Occipital lobe (tissue), 2 donors: Measurements from ENCODE around the gene MVB12B. TPM values are rescaled to one million over a fixed set of nuclear protein-coding genes. Genes with fewer than 3 reads are reported as not detected.
A peak's percentile ranks its signal among the peaks of the same experiment; 100 is the strongest.
"Not testable (repeated sequence)": the region's sequence is repeated elsewhere in the genome, so short reads cannot be mapped to it uniquely, and the experiment has no call there.

Experiments
- DNase-seq: peaks from one replicate; lab custom pipeline; 2025; lab: John Stamatoyannopoulos, UW
- total RNA-seq: library from RNA; depleted of rRNA; stranded (reverse); fragments of >200 nt; gene quantifications from one replicate; pipeline ENCODE4 v1.2.3, GENCODE V29; 2014

Gene MVB12B
- 28.7 TPM for total RNA-seq

DNA sequence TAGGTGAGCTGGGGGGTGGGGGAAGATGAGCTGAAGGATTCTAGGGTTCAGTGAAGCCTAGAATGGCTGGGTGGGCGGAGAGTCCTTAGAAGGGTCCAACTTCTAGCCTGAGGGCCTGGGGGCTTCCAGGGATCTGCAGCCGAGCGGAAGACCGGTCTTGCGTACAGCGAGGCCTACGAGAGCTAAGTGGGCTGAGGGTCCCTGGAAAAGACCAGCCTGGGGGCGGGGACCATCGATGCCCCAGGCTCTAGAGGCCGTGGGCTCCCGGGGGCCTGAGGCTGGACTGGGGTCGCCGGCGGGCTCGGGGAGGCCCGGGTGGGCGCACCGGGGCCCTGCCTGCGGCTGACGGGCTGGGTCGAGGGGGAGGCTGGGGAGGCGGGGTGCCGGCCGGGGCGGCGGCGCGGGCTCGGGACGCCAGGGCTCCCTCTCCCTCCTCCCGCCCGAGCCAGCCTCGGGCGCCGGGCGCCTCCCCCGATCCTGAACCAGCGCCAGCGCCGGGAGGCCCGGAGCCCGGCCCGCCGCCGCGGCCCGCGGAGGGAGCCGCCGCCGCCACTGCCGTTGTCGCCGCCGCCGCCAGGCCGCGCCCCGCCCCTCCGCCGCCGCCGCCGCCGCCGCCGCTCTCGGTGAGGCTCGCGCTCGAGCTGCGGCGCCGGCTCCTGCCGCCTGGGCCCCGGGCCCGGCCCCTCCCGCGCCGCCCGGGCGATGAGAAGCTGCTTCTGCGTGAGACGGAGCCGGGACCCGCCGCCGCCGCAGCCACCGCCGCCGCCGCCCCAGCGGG, at the start of gene MVB12B:
MVB12B (plus strand) TSS at position 602 of the 778 bp plus-strand sequence; CDS start at position 703, 101 bp downstream.
- no peak for DNase-seq

DNA sequence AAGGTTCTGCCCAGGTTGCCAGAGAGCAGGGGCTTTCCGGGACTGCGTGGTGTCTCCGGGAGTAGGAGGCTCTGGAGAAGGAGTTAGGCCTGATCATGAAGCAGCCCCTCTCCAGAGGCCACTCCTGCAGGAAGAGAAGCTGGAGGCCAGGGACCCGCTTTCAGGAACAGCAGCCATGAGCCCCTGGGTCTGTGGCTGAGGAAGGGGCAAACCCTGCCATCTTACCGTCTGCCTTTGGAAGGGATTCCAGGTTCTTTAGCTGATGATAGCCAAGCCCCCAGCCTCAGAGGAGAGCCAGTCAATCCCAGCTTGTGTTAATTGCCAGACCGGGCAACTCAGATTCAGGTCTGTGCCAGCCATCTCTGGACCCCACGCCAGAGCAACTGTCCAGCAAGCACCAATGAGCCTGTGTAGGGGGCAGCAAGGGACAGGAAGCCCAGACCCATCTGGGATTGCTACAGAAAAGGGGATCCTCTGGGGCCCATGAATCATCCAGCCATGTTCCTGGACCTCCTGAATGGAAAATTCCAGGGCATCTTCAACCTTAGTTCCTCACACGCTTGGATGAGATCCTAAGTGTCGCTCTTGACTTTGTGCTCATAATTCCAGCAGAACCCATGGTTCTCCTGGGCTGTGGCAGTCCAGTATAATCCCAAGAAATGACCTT, 42.7 kb upstream of the MVB12B start:
- no peak for DNase-seq

- not testable (repeated sequence) for DNase-seq
Measured at GRCh38 chr9:126285652-126286051, 41.0 kb upstream of the MVB12B start.

DNA sequence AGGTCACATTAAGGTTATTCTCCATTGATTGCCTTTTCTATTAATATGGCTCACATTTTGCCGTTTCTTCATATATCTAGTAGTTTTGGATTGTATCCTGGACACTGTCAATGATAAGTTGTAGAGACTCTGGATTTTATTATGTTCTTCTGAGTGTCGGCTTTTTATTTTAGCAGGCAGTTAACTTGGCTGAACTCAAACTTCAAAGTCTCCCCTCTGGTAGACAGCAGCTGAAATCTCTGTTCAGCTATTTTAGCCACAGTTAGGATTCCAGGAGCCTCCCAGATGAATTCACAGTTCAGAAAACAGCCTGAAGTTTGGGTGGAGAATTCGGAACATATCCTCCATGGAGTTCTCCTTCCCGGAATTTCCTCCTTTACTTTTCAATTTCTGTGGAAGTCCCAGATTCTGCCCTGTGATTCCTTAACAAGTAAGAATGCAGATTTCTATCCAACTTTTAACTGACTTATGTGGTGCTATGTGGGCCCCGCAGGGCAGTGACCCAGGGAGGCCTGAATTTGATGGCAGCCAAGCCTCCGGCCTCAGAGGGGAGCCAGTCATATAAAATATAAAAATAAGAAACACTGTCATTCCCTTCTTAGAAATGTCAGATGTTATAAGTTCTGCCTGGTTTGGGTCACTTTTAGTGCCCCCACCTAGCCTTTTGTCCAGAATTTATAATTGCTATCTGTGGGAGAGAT, 39.3 kb upstream of the MVB12B start:
- no peak for DNase-seq

GRCh38 chr9:126290871-126291270, 35.8 kb upstream of the MVB12B start:
- DNase-seq, result no peak

- DNase-seq, result no peak
Measured at GRCh38 chr9:126291925-126292324, 34.7 kb upstream of the MVB12B start.

DNA sequence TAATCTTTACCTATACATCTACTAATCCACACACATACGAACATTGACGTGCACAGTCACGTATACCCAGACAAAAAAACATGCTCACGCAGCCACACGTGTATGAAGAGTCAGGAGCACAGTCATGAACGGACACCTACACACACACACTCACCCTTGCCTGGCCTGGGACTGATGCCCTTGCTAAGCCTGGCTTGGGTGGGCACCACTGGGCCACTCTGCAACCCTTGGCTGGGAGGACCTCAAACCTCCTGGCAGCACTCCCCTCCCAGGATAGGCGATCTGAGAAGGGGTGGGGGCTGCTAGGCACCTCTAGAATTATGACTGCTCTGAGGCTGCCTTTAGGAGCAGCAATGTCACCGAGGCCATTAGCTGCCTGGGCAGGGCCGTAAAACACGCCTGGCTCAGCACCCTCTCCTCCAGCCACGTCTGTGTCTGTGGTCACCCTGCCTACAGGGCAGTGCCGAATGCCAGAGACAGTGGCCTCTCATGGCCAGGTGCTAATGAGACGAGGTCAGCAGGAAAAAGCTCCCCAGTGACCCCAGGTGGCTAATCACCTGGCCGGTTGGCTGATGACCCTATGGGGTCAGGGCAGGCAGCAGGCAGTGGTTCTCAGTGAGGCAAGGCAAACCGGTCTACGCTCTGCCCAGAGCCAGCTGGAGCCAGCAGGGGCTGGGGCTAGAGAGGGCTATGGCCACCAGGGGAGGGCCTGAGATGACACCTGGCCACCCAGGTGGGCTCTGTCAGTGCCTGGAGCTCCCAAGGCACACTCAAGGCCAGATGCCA, 33.7 kb upstream of the MVB12B start:
- DNase-seq, result no peak

GRCh38 chr9:126293522-126293889, 33.1 kb upstream of the MVB12B start:
- no peak for DNase-seq

DNA sequence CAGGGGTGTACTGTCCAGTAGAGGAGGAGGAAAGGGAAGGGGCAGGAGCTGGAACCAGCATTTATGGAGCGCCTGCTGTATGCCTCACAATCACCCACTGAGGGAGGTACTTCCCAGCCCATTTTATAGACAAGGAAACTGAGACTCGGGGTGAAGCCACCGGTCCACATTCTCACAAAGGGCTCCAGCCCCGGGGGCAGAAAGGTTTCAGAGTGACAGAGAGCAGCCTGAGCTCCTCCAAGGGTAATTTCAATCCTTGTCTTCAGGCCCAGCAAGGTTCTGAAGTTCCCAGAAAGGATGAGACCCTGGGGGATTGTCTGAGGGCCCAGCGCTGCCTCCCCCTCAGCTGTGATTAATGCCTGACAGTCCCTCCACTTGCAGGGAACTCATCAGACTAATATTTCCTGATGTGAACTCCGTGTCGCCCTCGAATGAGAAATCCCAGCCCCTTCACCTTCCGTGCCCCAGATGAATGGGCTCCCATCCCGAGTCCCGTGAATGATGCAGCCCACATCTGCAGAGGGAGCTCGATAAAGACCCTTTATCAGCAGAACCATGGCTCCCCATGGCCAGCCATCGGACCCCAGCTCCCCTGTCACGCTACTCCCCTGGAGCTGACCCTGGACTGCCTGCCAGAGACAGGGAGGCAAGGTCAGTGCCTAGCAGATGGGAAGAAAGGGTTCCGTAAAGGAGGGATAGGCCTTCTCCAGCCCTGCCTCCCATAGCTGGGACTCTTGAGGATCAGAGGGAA, 32.1 kb upstream of the MVB12B start:
- DNase-seq, result no peak

DNA sequence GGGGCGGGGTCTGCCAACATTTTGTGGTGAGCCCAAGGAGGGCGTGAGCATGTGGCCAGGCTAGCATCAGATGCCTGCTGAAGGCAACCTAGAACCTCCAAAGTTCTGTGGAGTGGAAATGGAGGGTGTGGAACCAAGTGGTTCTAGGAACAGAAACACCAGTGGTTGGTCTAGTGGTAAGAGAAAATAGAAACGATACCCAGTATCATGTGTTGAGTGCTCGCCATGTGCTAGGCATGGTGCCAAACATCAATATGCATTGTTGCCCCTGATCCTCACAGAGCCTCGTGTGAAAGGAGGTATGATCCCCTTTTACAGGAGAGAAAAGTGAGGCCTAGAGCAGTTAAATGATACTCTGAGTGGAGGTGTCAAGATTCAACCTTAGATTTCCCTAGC, 31.5 kb upstream of the MVB12B start:
- no peak for DNase-seq

DNA sequence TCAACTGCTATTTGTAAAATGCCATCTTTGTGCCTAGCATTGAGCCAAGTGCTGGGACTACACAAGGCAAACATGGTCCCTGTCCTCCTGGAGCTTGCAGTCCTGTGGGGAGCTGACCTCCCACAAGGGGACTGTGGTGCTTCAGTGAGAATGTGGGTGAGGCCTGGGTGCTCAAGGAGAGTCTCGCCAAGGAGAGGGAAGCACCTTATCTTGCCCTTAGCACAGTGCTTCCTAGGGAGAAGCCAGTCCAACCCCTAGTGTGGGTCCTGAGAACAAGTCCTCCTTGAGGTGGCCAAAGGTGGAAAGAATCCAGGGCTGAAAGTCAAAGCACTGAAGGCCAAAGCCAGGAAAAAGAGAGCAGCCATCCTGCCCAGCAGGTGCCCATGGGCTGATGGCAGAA, 31.1 kb upstream of the MVB12B start:
- no peak for DNase-seq

DNA sequence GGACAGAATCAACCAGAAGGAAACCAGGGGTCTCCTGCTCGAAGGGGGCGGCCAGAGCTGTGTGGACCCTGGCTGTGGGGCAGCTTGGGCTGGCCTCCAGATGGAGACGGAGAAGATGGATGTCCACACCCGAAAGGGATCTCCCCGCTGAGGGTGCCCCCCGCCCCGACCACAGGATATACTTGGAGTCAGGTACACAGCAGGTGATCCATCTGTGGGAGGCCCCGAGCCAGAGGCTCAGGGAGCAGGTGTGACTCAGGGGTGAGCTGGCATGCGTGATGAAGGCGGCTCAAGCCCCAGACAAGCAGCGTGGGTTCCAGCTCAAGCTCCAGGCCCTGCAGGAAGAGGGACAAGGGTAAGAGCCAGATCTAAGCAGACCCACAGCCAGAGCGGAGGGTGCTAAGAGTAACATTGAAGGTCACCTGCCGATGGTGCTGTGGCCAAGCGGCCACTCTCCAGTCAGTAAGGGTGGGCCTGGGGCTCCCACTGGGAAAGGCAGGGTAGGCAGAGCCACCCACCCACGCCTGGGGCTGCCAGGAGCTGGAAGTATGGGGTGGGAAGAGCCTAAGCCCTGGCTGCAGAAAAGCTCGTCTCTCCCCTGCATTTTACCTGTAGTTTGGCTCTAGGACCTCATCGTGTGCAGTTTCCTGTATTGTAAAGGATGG, 30.6 kb upstream of the MVB12B start:
- no peak for DNase-seq

- no peak for DNase-seq
Measured at GRCh38 chr9:126296687-126297086, 29.9 kb upstream of the MVB12B start.

GRCh38 chr9:126297661-126298060, 29.0 kb upstream of the MVB12B start:
- DNase-seq, result no peak

DNA sequence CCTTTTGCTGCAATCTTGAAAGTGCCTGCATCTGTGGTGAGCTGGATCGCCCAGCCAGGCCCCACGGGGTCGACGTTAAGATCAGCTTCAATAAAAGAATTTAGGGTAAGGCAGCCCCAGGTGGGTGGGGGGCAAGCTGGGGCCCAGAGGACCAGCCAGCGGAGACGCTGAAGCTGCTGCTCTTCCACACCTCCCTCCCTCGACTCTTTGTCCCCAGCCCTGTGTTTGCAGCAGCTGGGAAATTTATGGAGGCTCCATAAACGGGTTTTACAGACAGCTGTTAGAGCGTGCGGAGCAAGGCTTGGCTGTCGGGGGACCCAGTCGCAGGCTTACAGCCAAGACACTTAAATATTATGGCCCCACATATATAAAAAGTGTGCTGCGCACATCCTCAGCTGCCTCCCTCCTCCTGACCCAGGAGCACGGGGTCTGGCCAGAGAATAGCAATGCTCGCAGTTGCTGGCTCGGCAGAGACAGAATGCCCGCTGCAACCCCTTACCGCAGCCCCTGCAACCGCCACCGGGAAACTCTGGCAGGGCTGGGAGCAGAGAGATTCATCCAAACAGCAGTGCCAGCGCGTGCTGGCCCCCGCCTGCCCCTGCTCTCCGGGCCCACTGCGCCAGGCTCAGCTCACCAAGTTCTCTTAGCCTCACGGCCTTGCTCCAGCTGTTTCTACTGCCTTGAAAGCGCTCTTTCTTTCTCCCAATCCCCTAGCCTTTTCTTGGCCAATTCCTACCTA, 28.4 kb upstream of the MVB12B start:
- DNase-seq, result peak; percentile 61

DNA sequence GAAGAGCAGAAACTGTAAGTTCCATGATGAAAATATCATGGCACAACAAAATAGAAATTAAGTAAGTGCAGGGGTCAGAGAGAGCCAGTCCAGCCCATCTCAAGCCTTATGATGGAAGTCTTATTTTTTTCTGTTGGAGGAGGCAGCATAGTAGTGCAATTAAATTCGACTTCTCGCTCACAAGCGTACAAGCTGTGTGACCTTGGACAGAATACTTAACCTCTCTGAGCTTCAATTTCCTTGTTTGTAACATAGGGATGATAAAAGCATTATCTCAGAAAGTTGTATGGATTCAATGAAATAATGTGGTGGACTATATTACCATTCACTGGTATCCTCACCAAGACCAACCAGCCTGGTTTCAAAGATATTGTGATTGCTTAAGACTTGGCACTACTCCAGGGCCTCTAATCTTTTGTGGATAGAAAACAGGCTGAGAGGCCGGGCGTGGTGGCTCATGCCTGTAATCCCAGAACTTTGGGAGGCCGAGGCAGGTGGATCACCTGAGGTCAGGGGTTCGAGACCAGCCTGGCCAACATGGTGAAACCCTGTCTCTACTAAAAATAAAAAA, 26.8 kb upstream of the MVB12B start:
- no peak for DNase-seq

- DNase-seq, result no peak
Measured at GRCh38 chr9:126301196-126301595, 25.4 kb upstream of the MVB12B start.

- peak; percentile 45 for DNase-seq
Measured at GRCh38 chr9:126301985-126302603, 24.5 kb upstream of the MVB12B start.

DNA sequence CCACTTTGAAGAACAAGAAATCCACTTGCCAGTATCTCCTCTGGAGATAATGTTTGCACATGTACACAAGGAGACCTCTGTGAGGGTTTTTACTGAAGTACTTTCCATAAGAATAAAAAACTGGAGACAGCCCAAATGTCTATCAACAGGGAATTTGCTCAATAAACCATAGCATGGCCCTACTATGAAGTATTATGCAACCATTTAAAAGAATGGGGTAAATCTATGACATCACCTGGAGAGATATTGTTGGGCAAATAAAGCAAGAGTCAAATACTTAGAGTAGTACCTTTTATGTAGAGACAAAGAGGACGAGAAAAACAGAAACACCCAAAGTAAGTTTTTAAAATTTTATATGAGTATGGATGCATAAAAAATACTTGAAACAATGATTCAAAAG, 23.9 kb upstream of the MVB12B start:
- DNase-seq, result no peak
